NCI-H526 (cell line): ENCODE data around the gene ADCY6.

Source experiments
- DNase-seq, 2 experiments: peaks; one replicate each; lab custom pipeline; 2025; lab: John Stamatoyannopoulos, UW

ADCY6 gene

GRCh38 chr12:48783432-48783831, 5.5 kb downstream of the ADCY6 start:
- no peak for DNase-seq

GRCh38 chr12:48782457-48783395, 6.2 kb downstream of the ADCY6 start:
- no peak for DNase-seq

- DNase-seq, result no peak
Measured at GRCh38 chr12:48781750-48782456, 7.0 kb downstream of the ADCY6 start.

- no peak for DNase-seq
Measured at GRCh38 chr12:48780381-48781025, 8.4 kb downstream of the ADCY6 start.

GRCh38 chr12:48779869-48780268, 9.0 kb downstream of the ADCY6 start:
- no peak for DNase-seq

- DNase-seq, result no peak
Measured at GRCh38 chr12:48777501-48778400, 11.1 kb downstream of the ADCY6 start.

- no peak for DNase-seq
Measured at GRCh38 chr12:48776956-48777355, 11.9 kb downstream of the ADCY6 start.

GRCh38 chr12:48775991-48776649, 12.8 kb downstream of the ADCY6 start:
- no peak for DNase-seq

GRCh38 chr12:48775299-48775698, 13.6 kb downstream of the ADCY6 start:
- no peak for DNase-seq

GRCh38 chr12:48774516-48774915, 14.4 kb downstream of the ADCY6 start:
- DNase-seq, result no peak

GRCh38 chr12:48773686-48774085, 15.2 kb downstream of the ADCY6 start:
- DNase-seq, result no peak

- DNase-seq, result no peak
Measured at GRCh38 chr12:48771588-48772112, 17.2 kb downstream of the ADCY6 start.

GRCh38 chr12:48770756-48771155, 18.1 kb downstream of the ADCY6 start:
- no peak for DNase-seq

GRCh38 chr12:48768736-48769135, 20.2 kb downstream of the ADCY6 start:
- no peak for DNase-seq

- no peak for DNase-seq
Measured at GRCh38 chr12:48768147-48768546, 20.7 kb downstream of the ADCY6 start.

- DNase-seq, result no peak
Measured at GRCh38 chr12:48767521-48767920, 21.4 kb downstream of the ADCY6 start.

- no peak for DNase-seq
Measured at GRCh38 chr12:48767047-48767446, 21.8 kb downstream of the ADCY6 start.

- DNase-seq, result no peak
Measured at GRCh38 chr12:48765753-48766162, 23.1 kb downstream of the ADCY6 start.

- no peak for DNase-seq
Measured at GRCh38 chr12:48764521-48764920, 24.4 kb downstream of the ADCY6 start.

GRCh38 chr12:48758737-48759136, 30.2 kb downstream of the ADCY6 start:
- no peak for DNase-seq

- no peak for DNase-seq
Measured at GRCh38 chr12:48758186-48758585, 30.7 kb downstream of the ADCY6 start.
